Endothelial cell (in vitro differentiated cells): ENCODE results near the gene IGSF9B. TPM values are rescaled to one million over a fixed set of nuclear protein-coding genes. Genes with fewer than 3 reads are reported as not detected.

Experiments
- DNase-seq: peaks from one replicate; pipeline ENCODE4 v3.0.0; 2021; ENCODE audit warnings: low spot score
- H3K27ac Mint-ChIP-seq: one replicate; pipeline ENCODE4 v1.8.0; 2021; ENCODE audit warnings: mixed read lengths, inconsistent platforms; ENCODE audit not compliant: unreplicated experiment
- H3K27me3 Mint-ChIP-seq: one replicate; pipeline ENCODE4 v1.8.0; 2021; ENCODE audit warnings: mild to moderate bottlenecking, moderate library complexity, mixed read lengths, inconsistent platforms; ENCODE audit not compliant: unreplicated experiment
- H3K36me3 Mint-ChIP-seq: one replicate; pipeline ENCODE4 v1.8.0; 2021; ENCODE audit warnings: mild to moderate bottlenecking, low read depth, mixed read lengths, inconsistent platforms; ENCODE audit not compliant: unreplicated experiment
- H3K4me1 Mint-ChIP-seq: one replicate; pipeline ENCODE4 v1.8.0; 2021; ENCODE audit warnings: mild to moderate bottlenecking, mixed read lengths, inconsistent platforms; ENCODE audit not compliant: unreplicated experiment
- H3K4me3 Mint-ChIP-seq: one replicate; pipeline ENCODE4 v1.8.0; 2021; ENCODE audit warnings: mild to moderate bottlenecking, mixed read lengths, inconsistent platforms; ENCODE audit not compliant: unreplicated experiment
- H3K9me3 Mint-ChIP-seq: one replicate; pipeline ENCODE4 v1.8.0; 2021; ENCODE audit warnings: mixed read lengths, inconsistent platforms; ENCODE audit not compliant: unreplicated experiment
- total RNA-seq: library from RNA; stranded (reverse); fragmentation: NEBNext Ultra II Directional; extraction: Animal tissue kit (Norgen Biotek cat#: 25700); gene quantifications from one replicate; pipeline ENCODE4 v1.2.1, GENCODE V29; 2021; ENCODE audit not compliant: unreplicated experiment
- TF ChIP-seq, protein P1 (sequence below): fragments of 200-600 bp; sonication (generic); IDR thresholded peaks from one replicate; pipeline ENCODE4 v1.5.0; 2021; ENCODE audit warnings: antibody characterized with exemption; ENCODE audit not compliant: unreplicated experiment

IGSF9B gene
- total RNA-seq, 1 donor from 2014 or later = 6.6 TPM

DNA sequence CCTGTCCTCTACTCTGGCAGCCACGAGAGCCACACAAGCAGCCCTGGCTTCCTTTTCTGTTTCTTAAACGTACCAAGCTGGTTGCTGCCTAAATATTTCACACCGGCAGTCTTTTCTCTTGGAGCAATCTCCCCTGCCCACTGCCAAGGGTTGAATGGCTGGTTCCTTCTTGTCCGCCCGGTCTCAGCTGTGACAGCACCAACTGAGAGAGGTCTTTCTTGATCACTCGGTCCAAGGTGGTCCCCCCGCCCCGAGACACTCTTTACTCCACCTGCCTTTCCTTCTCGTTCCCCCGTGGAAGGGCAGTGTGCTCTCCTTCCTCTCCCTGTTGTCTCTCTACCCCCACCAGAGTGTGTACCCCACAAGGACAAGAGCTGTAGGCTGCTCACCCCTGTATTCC lies 33.7 kb upstream of the IGSF9B start:
- Mint-ChIP-seq H3K36me3 (no peaks in the 10 kb centered on the region), H3K4me1 (peaks cover 46% of the 10 kb centered on the region), H3K27ac (no peak overlapping the region), H3K27me3 (peaks cover 9% of the 10 kb centered on the region), H3K4me3 (no peak overlapping the region), H3K9me3 (no peaks in the 10 kb centered on the region)
- TF ChIP-seq, protein P1, sequence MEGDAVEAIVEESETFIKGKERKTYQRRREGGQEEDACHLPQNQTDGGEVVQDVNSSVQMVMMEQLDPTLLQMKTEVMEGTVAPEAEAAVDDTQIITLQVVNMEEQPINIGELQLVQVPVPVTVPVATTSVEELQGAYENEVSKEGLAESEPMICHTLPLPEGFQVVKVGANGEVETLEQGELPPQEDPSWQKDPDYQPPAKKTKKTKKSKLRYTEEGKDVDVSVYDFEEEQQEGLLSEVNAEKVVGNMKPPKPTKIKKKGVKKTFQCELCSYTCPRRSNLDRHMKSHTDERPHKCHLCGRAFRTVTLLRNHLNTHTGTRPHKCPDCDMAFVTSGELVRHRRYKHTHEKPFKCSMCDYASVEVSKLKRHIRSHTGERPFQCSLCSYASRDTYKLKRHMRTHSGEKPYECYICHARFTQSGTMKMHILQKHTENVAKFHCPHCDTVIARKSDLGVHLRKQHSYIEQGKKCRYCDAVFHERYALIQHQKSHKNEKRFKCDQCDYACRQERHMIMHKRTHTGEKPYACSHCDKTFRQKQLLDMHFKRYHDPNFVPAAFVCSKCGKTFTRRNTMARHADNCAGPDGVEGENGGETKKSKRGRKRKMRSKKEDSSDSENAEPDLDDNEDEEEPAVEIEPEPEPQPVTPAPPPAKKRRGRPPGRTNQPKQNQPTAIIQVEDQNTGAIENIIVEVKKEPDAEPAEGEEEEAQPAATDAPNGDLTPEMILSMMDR = no peak
- no peak for DNase-seq

DNA sequence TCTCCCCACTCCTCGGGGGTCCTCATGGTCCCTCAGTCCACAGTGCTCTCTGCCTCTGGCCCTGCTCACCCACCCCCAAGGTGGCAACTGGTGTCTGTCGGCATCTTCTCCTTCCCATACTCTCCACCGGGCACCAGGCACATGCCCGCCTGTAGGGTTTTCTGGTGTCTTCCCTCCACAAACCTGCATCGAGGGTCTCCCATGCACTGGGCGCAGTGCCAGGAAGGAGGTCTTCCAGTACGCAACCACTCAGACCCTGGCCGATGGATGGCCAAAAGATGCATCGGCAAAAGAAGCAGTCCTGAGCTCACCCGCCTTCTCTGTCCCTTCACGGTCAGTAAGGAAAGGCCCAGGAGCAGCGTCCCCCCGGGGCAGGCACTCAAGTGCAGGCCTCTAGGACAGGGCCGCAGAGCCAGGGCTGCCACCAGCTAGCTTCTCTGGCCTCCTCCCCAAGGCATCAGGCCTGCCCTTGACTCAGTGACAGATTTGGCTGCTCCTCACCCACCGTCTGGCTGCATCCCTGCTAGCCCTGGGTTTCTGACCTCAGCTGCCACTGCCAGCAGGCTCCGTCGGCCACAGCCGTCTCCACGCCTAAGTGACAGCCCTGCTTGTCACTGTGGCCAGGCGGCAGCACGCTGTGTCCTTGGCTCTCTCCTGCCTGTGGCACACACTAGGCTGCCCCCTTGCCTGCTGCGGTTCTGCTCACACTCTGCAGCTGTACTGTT lies 32.1 kb upstream of the IGSF9B start:
- H3K9me3 Mint-ChIP-seq = no peaks in the 10 kb centered on the region
- TF ChIP-seq, protein P1 = no peak
- H3K4me3 Mint-ChIP-seq = no peak overlapping the region
- no peaks in the 10 kb centered on the region for H3K36me3 Mint-ChIP-seq
- DNase-seq = no peak
- peaks cover 39% of the 10 kb centered on the region for H3K4me1 Mint-ChIP-seq
- peaks cover 7% of the 10 kb centered on the region for H3K27me3 Mint-ChIP-seq
- no peak overlapping the region for H3K27ac Mint-ChIP-seq

DNA sequence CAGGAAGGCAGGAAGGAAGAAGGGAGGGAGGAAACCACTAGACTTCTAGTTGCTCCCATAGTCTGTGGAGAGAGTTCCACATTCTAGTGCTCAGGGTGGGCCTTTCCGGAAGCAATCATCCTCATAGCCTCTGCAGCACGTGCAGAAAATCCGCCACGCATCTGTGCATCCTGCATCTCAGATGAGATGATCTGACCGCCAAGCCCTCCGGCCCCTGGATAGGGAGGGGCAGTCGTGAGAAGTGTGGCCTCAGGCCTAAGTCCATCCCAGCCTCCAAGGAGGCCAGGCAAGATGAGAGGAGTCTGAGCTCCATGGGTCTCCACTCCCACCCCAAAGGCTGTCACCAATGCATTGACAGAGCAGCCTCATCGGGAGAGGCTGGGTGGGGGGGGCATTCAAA lies 30.4 kb upstream of the IGSF9B start:
- TF ChIP-seq, protein P1 = no peak
- no peaks in the 10 kb centered on the region for H3K36me3 Mint-ChIP-seq
- no peak overlapping the region for H3K4me3 Mint-ChIP-seq
- H3K4me1 Mint-ChIP-seq = peaks cover 40% of the 10 kb centered on the region
- no peaks in the 10 kb centered on the region for H3K9me3 Mint-ChIP-seq
- DNase-seq = no peak
- peaks cover 14% of the 10 kb centered on the region for H3K27me3 Mint-ChIP-seq
- no peak overlapping the region for H3K27ac Mint-ChIP-seq

DNA sequence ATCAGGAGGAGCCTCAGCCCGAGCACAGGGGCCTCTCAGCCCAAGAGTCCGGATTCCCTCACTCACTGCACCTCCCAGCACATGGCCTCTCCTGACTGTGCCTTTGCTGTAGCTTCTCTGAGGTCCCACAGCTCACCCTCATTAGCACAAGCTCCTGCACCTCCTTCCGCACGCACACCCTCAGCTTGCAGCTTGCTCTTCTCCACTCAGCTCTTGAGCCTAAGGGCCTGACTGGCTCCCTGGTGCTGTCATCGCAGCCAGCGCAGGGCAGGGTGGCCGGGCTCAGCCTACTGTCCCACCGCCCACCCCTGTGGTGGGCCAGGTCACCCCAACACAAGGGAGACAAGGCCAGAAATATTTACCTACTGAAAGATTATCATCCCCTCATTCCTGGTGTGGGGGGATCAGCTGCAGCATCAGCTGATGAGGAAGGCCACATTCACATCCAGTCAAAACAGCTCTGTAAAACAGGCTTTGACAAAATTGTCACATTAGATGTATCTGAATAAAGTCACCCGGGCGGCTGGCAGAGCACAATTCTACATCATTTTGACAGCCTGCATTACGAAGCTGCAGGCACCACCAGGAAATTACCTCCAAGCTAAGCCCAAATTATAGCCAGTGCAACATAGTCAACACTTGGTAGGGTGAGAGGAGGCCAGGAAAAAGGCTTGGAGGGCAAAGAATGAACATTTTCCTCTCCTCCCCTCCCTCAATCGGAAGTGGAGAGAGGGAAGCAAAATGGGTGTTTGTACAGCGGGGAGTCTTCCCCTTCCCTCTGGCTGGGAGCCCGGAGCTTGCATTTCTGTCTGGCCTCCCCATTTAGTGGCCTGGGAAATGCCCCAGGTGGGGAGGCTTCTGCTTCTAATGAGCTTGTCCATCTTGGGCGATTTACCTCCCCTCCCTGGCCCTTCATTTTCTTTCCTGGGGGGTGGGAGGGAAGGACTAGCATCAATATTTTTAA lies 29.5 kb upstream of the IGSF9B start:
- Mint-ChIP-seq H3K4me1 (peaks cover 39% of the 10 kb centered on the region), H3K9me3 (no peaks in the 10 kb centered on the region), H3K4me3 (no peak overlapping the region), H3K27me3 (peaks cover 12% of the 10 kb centered on the region), H3K27ac (no peak overlapping the region), H3K36me3 (no peaks in the 10 kb centered on the region)
- DNase-seq = no peak
- TF ChIP-seq, protein P1 = no peak
